MM.1S (cell line): Measurements from ENCODE around the gene ROPN1L.

Source experiments
- EZH2 ChIP-seq: fragments of 300-600 bp; sonication (generic); optimal IDR thresholded peaks from 2 replicates; pipeline ENCODE3; 2017; ENCODE audit warnings: low read depth, mild to moderate bottlenecking, antibody characterized with exemption, low read length, mixed read lengths
- TF ChIP-seq, protein P1 (sequence below): fragments of 300-600 bp; sonication (generic); IDR thresholded peaks from 2 replicates; pipeline ENCODE4 v1.5.1; 2016; ENCODE audit warnings: antibody characterized with exemption, low read length, mixed read lengths

DNA sequence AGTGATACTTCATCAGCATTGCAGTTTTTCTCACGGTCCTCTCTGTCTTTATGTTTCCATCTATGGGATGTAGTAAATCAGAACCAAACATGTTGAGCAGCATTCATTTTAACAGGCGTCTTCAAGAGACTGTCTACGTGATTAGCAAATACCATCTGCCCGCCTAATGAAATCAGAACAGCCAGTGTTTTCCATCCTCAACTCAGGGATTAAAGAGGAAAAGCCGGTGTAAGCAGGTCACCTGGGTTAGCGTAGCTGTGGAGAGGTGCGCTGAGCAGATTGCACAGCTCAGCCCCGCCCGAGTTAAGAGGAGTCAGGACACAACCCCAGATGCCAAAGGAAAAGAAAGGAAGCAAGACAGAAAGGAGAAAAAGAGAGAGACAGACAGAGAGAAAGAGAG lies 67.9 kb downstream of the ROPN1L start:
- TF ChIP-seq, protein P1, sequence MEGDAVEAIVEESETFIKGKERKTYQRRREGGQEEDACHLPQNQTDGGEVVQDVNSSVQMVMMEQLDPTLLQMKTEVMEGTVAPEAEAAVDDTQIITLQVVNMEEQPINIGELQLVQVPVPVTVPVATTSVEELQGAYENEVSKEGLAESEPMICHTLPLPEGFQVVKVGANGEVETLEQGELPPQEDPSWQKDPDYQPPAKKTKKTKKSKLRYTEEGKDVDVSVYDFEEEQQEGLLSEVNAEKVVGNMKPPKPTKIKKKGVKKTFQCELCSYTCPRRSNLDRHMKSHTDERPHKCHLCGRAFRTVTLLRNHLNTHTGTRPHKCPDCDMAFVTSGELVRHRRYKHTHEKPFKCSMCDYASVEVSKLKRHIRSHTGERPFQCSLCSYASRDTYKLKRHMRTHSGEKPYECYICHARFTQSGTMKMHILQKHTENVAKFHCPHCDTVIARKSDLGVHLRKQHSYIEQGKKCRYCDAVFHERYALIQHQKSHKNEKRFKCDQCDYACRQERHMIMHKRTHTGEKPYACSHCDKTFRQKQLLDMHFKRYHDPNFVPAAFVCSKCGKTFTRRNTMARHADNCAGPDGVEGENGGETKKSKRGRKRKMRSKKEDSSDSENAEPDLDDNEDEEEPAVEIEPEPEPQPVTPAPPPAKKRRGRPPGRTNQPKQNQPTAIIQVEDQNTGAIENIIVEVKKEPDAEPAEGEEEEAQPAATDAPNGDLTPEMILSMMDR: no peak
- no peak for TF ChIP-seq EZH2
